GM12891 (cell line): Measurements from ENCODE around the gene HAUS3.

ENCODE experiments used
- DNase-seq: peaks from one replicate; pipeline ENCODE4 v3.0.0; 2011; ENCODE audit warnings: low spot score; ENCODE audit not compliant: insufficient read length
- FAIRE-seq: peaks from 2 replicates; lab custom pipeline; 2011; peaks lifted over from hg19 to GRCh38; lab: Jason Lieb, UNC
- PAX5 ChIP-seq: IDR thresholded peaks from 2 replicates; pipeline ENCODE4 v1.6.1; 2011; ENCODE audit warnings: low read length, moderate library complexity, mild to moderate bottlenecking; ENCODE audit not compliant: insufficient read depth, severe bottlenecking
- POLR2A ChIP-seq: IDR thresholded peaks from 2 replicates; pipeline ENCODE4 v1.6.1; 2011; ENCODE audit warnings: low read depth, low read length, control low read depth
- POLR2AphosphoS5 ChIP-seq: IDR thresholded peaks from 2 replicates; pipeline ENCODE4 v1.6.1; 2011; ENCODE audit warnings: low read depth, low read length, control low read depth
- POU2F2 ChIP-seq: IDR thresholded peaks from 2 replicates; pipeline ENCODE4 v1.6.1; 2011; ENCODE audit warnings: low read depth, mild to moderate bottlenecking, control low read depth, low read length, moderate library complexity
- SPI1 ChIP-seq: IDR thresholded peaks from 2 replicates; pipeline ENCODE4 v1.6.1; 2011; ENCODE audit warnings: low read depth, low read length, control low read depth
- TAF1 ChIP-seq: IDR thresholded peaks from 2 replicates; pipeline ENCODE4 v1.6.1; 2011; ENCODE audit warnings: low read depth, low read length, control low read depth

The HAUS3 gene

GRCh38 chr4:2269206-2269531 is 27.2 kb upstream of the HAUS3 start:
- FAIRE-seq = no peak
- DNase-seq = no peak
- no peak for TF ChIP-seq POLR2A
- TF ChIP-seq POLR2AphosphoS5 = no peak
- TF ChIP-seq POU2F2 = no peak
- TF ChIP-seq SPI1 = no peak
- TF ChIP-seq TAF1 = no peak
- TF ChIP-seq PAX5 = no peak

GRCh38 chr4:2268357-2269205 is 26.7 kb upstream of the HAUS3 start:
- FAIRE-seq (no peak), DNase-seq (no peak)
- no peak for TF ChIP-seq POU2F2
- no peak for TF ChIP-seq SPI1
- no peak for TF ChIP-seq POLR2AphosphoS5
- no peak for TF ChIP-seq TAF1
- TF ChIP-seq POLR2A = no peak
- TF ChIP-seq PAX5 = no peak

- FAIRE-seq (no peak), DNase-seq (no peak)
- TF ChIP-seq PAX5 (no peak), SPI1 (no peak), POU2F2 (no peak), POLR2AphosphoS5 (no peak)
These were observed 25.9 kb upstream of the HAUS3 start for GRCh38 chr4:2267841-2268240.

GRCh38 chr4:2267320-2267811 is 25.4 kb upstream of the HAUS3 start:
- FAIRE-seq = no peak
- no peak for TF ChIP-seq POLR2AphosphoS5
- TF ChIP-seq TAF1 = no peak
- no peak for TF ChIP-seq POLR2A
- no peak for TF ChIP-seq POU2F2
- TF ChIP-seq PAX5 = no peak
- no peak for TF ChIP-seq SPI1
- DNase-seq = no peak

GRCh38 chr4:2266821-2267220 is 24.9 kb upstream of the HAUS3 start:
- no peak for FAIRE-seq
- TF ChIP-seq POLR2AphosphoS5 = no peak
- no peak for TF ChIP-seq TAF1
- TF ChIP-seq POU2F2 = no peak
- TF ChIP-seq SPI1 = no peak
- no peak for TF ChIP-seq PAX5
- TF ChIP-seq POLR2A = no peak
- no peak for DNase-seq

- DNase-seq (no peak), FAIRE-seq (no peak)
- no peak for TF ChIP-seq TAF1
- TF ChIP-seq PAX5 = no peak
- TF ChIP-seq POU2F2 = no peak
- TF ChIP-seq POLR2A = no peak
- TF ChIP-seq POLR2AphosphoS5 = no peak
- no peak for TF ChIP-seq SPI1
These were observed 24.3 kb upstream of the HAUS3 start for GRCh38 chr4:2266181-2266580.

- TF ChIP-seq POLR2A (no peak), POLR2AphosphoS5 (no peak), POU2F2 (no peak), PAX5 (no peak), TAF1 (no peak), SPI1 (no peak)
- no peak for DNase-seq
- FAIRE-seq = no peak
These were observed 23.5 kb upstream of the HAUS3 start for GRCh38 chr4:2265113-2266110.

GRCh38 chr4:2264481-2265041 is 22.6 kb upstream of the HAUS3 start:
- TF ChIP-seq POU2F2 = no peak
- TF ChIP-seq SPI1 = no peak
- TF ChIP-seq TAF1 = no peak
- no peak for TF ChIP-seq PAX5
- no peak for TF ChIP-seq POLR2AphosphoS5
- no peak for TF ChIP-seq POLR2A
- no peak for FAIRE-seq
- no peak for DNase-seq

GRCh38 chr4:2263926-2264321 is 22.0 kb upstream of the HAUS3 start:
- no peak for DNase-seq
- no peak for FAIRE-seq

More at GRCh38 chr4:2263926-2264321, 22.0 kb upstream of the HAUS3 start:
- TF ChIP-seq POLR2AphosphoS5 = no peak
- TF ChIP-seq SPI1 = no peak
- no peak for TF ChIP-seq TAF1
- no peak for TF ChIP-seq PAX5
